Epidermal melanocyte (primary cell): Measurements from ENCODE around the gene NADSYN1.

Experiments used
- DNase-seq: peaks from one replicate; pipeline ENCODE4 v3.0.0; 2011; ENCODE audit warnings: low spot score; ENCODE audit not compliant: insufficient read length

NADSYN1 gene

GRCh38 chr11:71490731-71491390 lies 37.9 kb downstream of the NADSYN1 start:
- no peak for DNase-seq

- DNase-seq: no peak
These were observed 38.5 kb downstream of the NADSYN1 start for GRCh38 chr11:71491531-71491930.

- DNase-seq: no peak
These were observed 38.9 kb downstream of the NADSYN1 start for GRCh38 chr11:71491940-71492339.

GRCh38 chr11:71495286-71496230 lies 42.6 kb downstream of the NADSYN1 start:
- no peak for DNase-seq

- DNase-seq: no peak
These were observed 43.4 kb downstream of the NADSYN1 start for GRCh38 chr11:71496421-71496820.

GRCh38 chr11:71498091-71498490 lies 45.1 kb downstream of the NADSYN1 start:
- no peak for DNase-seq

GRCh38 chr11:71499125-71499524 lies 46.1 kb downstream of the NADSYN1 start:
- DNase-seq: no peak

GRCh38 chr11:71499546-71499945 lies 46.5 kb downstream of the NADSYN1 start:
- no peak for DNase-seq

GRCh38 chr11:71500601-71501021 lies 47.6 kb downstream of the NADSYN1 start:
- DNase-seq: no peak

- DNase-seq: no peak
These were observed 48.3 kb downstream of the NADSYN1 start for GRCh38 chr11:71501071-71501985.

GRCh38 chr11:71502026-71502425 lies 49.0 kb downstream of the NADSYN1 start:
- no peak for DNase-seq

- DNase-seq: no peak
These were observed 50.0 kb downstream of the NADSYN1 start for GRCh38 chr11:71502871-71503435.

GRCh38 chr11:71504531-71504930 lies 51.5 kb downstream of the NADSYN1 start:
- no peak for DNase-seq

- DNase-seq: no peak
These were observed 52.0 kb downstream of the NADSYN1 start for GRCh38 chr11:71505001-71505400.

- DNase-seq: no peak
These were observed 52.8 kb downstream of the NADSYN1 start for GRCh38 chr11:71505781-71506180.

- no peak for DNase-seq
These were observed 54.1 kb downstream of the NADSYN1 start for GRCh38 chr11:71507102-71507501.

- DNase-seq: no peak
These were observed 65.8 kb downstream of the NADSYN1 start for GRCh38 chr11:71518506-71519471.

GRCh38 chr11:71519546-71519945 lies 66.5 kb downstream of the NADSYN1 start:
- no peak for DNase-seq

- DNase-seq: no peak
These were observed 72.4 kb downstream of the NADSYN1 start for GRCh38 chr11:71525188-71525937.
